ENCODE measurements around the gene PARM1.

The PARM1 gene

GRCh38 chr4:75007891-75008290 is 75.0 kb downstream of the PARM1 start:
- H4K20me1 ChIP-seq (ENCODE audit: insufficient read depth) = no peaks in the 10 kb centered on the region
- no peak overlapping the region for H3K27ac ChIP-seq
- no peaks in the 10 kb centered on the region for H3K27me3 ChIP-seq (ENCODE audit: insufficient read depth, low read depth)
- H3K36me3 ChIP-seq (ENCODE audit: insufficient read depth) = no peaks in the 10 kb centered on the region
- no peak overlapping the region for H3K9ac ChIP-seq
- no peak overlapping the region for H3K4me2 ChIP-seq
- no peak overlapping the region for H3K4me3 ChIP-seq (IDR thresholded peaks at IDR 0.05; ENCODE audit: insufficient read depth, low read depth, low read length)
- no peaks in the 10 kb centered on the region for H3K79me2 ChIP-seq (ENCODE audit: insufficient read depth, low read depth)
- TF ChIP-seq CTCF (conservative IDR thresholded peaks at IDR 0.05; ENCODE audit: low read depth, low read length) = no peak
- no peak overlapping the region for H2AFZ ChIP-seq (ENCODE audit: low read depth)
- H3K4me1 ChIP-seq (ENCODE audit: low read depth, poor library complexity, severe bottlenecking) = peaks cover 34% of the 10 kb centered on the region

GRCh38 chr4:75009138-75009537 is 76.2 kb downstream of the PARM1 start:
- no peak for TF ChIP-seq CTCF (conservative IDR thresholded peaks at IDR 0.05; ENCODE audit: low read depth, low read length)
- H3K27me3 ChIP-seq (ENCODE audit: insufficient read depth, low read depth) = no peaks in the 10 kb centered on the region
- H3K9ac ChIP-seq = no peak overlapping the region
- no peak overlapping the region for H3K4me2 ChIP-seq
- H3K36me3 ChIP-seq (ENCODE audit: insufficient read depth) = no peaks in the 10 kb centered on the region
- H3K27ac ChIP-seq = no peak overlapping the region
- peaks cover 22% of the 10 kb centered on the region for H3K4me1 ChIP-seq (ENCODE audit: low read depth, poor library complexity, severe bottlenecking)
- no peaks in the 10 kb centered on the region for H4K20me1 ChIP-seq (ENCODE audit: insufficient read depth)
- H2AFZ ChIP-seq (ENCODE audit: low read depth) = no peak overlapping the region
- no peak overlapping the region for H3K4me3 ChIP-seq (IDR thresholded peaks at IDR 0.05; ENCODE audit: insufficient read depth, low read depth, low read length)
- H3K79me2 ChIP-seq (ENCODE audit: insufficient read depth, low read depth) = no peaks in the 10 kb centered on the region

GRCh38 chr4:75011131-75011795 is 78.3 kb downstream of the PARM1 start:
- Histone ChIP-seq H3K79me2 (ENCODE audit: insufficient read depth, low read depth) (no peaks in the 10 kb centered on the region), H3K9ac (no peak overlapping the region), H4K20me1 (ENCODE audit: insufficient read depth) (no peaks in the 10 kb centered on the region), H2AFZ (ENCODE audit: low read depth) (no peak overlapping the region), H3K4me3 (IDR thresholded peaks at IDR 0.05; ENCODE audit: insufficient read depth, low read depth, low read length) (no peak overlapping the region), H3K4me2 (no peak overlapping the region), H3K27me3 (ENCODE audit: insufficient read depth, low read depth) (no peaks in the 10 kb centered on the region), H3K27ac (no peak overlapping the region), H3K4me1 (ENCODE audit: low read depth, poor library complexity, severe bottlenecking) (peaks cover 10% of the 10 kb centered on the region), H3K36me3 (ENCODE audit: insufficient read depth) (no peaks in the 10 kb centered on the region)
- no peak for TF ChIP-seq CTCF (conservative IDR thresholded peaks at IDR 0.05; ENCODE audit: low read depth, low read length)

GRCh38 chr4:75015627-75016026 is 82.7 kb downstream of the PARM1 start:
- H3K27ac ChIP-seq = no peak overlapping the region
- peaks cover 10% of the 10 kb centered on the region for H3K4me1 ChIP-seq (ENCODE audit: low read depth, poor library complexity, severe bottlenecking)
- H3K36me3 ChIP-seq (ENCODE audit: insufficient read depth) = no peaks in the 10 kb centered on the region
- no peak overlapping the region for H3K4me3 ChIP-seq (IDR thresholded peaks at IDR 0.05; ENCODE audit: insufficient read depth, low read depth, low read length)
- no peak overlapping the region for H3K4me2 ChIP-seq
- no peak overlapping the region for H2AFZ ChIP-seq (ENCODE audit: low read depth)
- no peaks in the 10 kb centered on the region for H3K27me3 ChIP-seq (ENCODE audit: insufficient read depth, low read depth)
- TF ChIP-seq CTCF (conservative IDR thresholded peaks at IDR 0.05; ENCODE audit: low read depth, low read length) = no peak
- H3K79me2 ChIP-seq (ENCODE audit: insufficient read depth, low read depth) = no peaks in the 10 kb centered on the region
- H3K9ac ChIP-seq = no peak overlapping the region
- H4K20me1 ChIP-seq (ENCODE audit: insufficient read depth) = no peaks in the 10 kb centered on the region

Measured in KMS-11 (cell line).